Muscle layer of colon (tissue), 2 donors: ENCODE measurements around the gene SPATA31E1.
"Not testable (repeated sequence)": the region's sequence is repeated elsewhere in the genome, so short reads cannot be mapped to it uniquely, and the experiment has no call there.

ENCODE experiments used
- H3K27ac ChIP-seq: one replicate; pipeline ENCODE4 v1.7.0; 2013; ENCODE audit warnings: low read depth, mild to moderate bottlenecking, low read length, moderate library complexity
- H3K27me3 ChIP-seq, 2 donors: one replicate each; pipeline ENCODE4 v1.7.0; 2013; ENCODE audit warnings: low read length in 2 of 2, mild to moderate bottlenecking in 2 of 2; ENCODE audit not compliant: insufficient read depth in 2 of 2, control insufficient read depth in 1 of 2
- H3K36me3 ChIP-seq: one replicate; pipeline ENCODE4 v1.7.0; 2013; ENCODE audit warnings: mild to moderate bottlenecking, low read length; ENCODE audit not compliant: insufficient read depth
- H3K4me1 ChIP-seq: one replicate; pipeline ENCODE4 v1.7.0; 2013; ENCODE audit warnings: mild to moderate bottlenecking, low read length; ENCODE audit not compliant: insufficient read depth
- H3K4me3 ChIP-seq, 2 donors: one replicate each; pipeline ENCODE4 v1.7.0; 2013; ENCODE audit warnings: low read length in 2 of 2, low read depth in 1 of 2, mild to moderate bottlenecking in 1 of 2, moderate library complexity in 1 of 2
- H3K9ac ChIP-seq: one replicate; pipeline ENCODE4 v1.7.0; 2013; ENCODE audit warnings: low read length
- H3K9me3 ChIP-seq: one replicate; pipeline ENCODE4 v1.7.0; 2013; ENCODE audit warnings: mild to moderate bottlenecking, low read length
- donor health status: abdominal sarcoma.
- donor health status: Adenocarcinoma of cecum.

The SPATA31E1 gene

DNA sequence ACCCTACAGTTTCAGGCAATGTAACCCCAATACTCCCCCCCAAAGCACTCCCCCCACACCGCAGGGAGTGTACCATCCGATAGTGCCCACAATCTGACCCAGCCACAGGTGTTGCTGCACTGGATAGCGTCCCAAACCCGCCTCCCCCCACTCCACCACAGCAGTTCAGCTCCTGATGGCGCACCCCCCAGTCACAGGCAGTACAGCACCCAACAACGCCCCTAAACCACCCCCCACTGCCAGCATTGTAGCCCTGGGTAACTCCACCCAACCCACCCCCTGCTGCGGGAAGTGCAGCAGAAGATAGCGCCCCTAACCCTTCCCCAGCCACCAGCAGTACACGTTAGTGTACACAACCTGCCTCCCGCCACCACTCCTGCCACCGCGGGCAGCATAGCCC lies 55.7 kb downstream of the SPATA31E1 start:
- not testable (repeated sequence) for H3K27me3 ChIP-seq, H3K4me3 ChIP-seq, H3K4me1 ChIP-seq, H3K9me3 ChIP-seq, H3K27ac ChIP-seq, H3K36me3 ChIP-seq, H3K9ac ChIP-seq
